IMR-90 (cell line): ENCODE results near the gene RNF130. TPM values are rescaled to one million over a fixed set of nuclear protein-coding genes. Genes with fewer than 3 reads are reported as not detected.

Source experiments
- ATAC-seq: fragments of 200-7000 bp; cut with Tn5 transposase; 2 replicates; pipeline ENCODE4 v1.9.1; 2020; ENCODE audit warnings: low read depth, mild to moderate bottlenecking, moderate library complexity
- BruUV-seq: library from RNA; stranded (reverse); fragments of 400-500 nt; replicated peaks from 2 replicates; lab custom pipeline; 2021; lab: Mats Ljungman, UMichigan
- CTCF ChIA-PET: fragments of 300-600 bp; formaldehyde crosslinking; extraction: SDS; loops from one replicate; lab custom pipeline; 2021; ENCODE audit warnings: antibody characterized with exemption; lab: Yijun Ruan, JAX
- POLR2A ChIA-PET: fragments of 300-600 bp; sonication (Branson Sonifier 250); formaldehyde crosslinking; loops from one replicate; lab custom pipeline; 2022; ENCODE audit warnings: antibody characterized with exemption; ENCODE audit not compliant: unreplicated experiment; lab: Charles Lee
- DNase-seq: peaks from one replicate; pipeline ENCODE4 v3.0.0; 2013
- H2AFZ ChIP-seq: replicated peaks from 2 replicates; pipeline ENCODE3; 2013; ENCODE audit warnings: low read length, mild to moderate bottlenecking; ENCODE audit not compliant: poor library complexity
- H2AK5ac ChIP-seq: 2 replicates; pipeline ENCODE4 v1.6.1; 2013; ENCODE audit warnings: low read depth, low read length, inconsistent platforms
- H2AK9ac ChIP-seq: replicated peaks from 2 replicates; pipeline ENCODE3; 2013; ENCODE audit warnings: mild to moderate bottlenecking, low read depth, low read length, moderate library complexity; ENCODE audit not compliant: poor library complexity
- H2BK120ac ChIP-seq: 2 replicates; pipeline ENCODE4 v1.6.1; 2013; ENCODE audit warnings: low read depth, low read length, inconsistent platforms
- H2BK15ac ChIP-seq: 3 replicates; pipeline ENCODE4 v1.6.1; 2013; ENCODE audit warnings: low read depth, low read length, inconsistent platforms
- H2BK20ac ChIP-seq: 2 replicates; pipeline ENCODE4 v1.6.1; 2013; ENCODE audit warnings: low read depth, mild to moderate bottlenecking, inconsistent platforms, low read length, moderate library complexity
- H2BK5ac ChIP-seq: 2 replicates; pipeline ENCODE4 v1.6.1; 2013; ENCODE audit warnings: mild to moderate bottlenecking, low read depth, low read length, inconsistent platforms; ENCODE audit not compliant: poor library complexity, severe bottlenecking
- H3K14ac ChIP-seq: replicated peaks from 2 replicates; pipeline ENCODE4 v1.6.1; 2013; ENCODE audit warnings: low read depth, low read length, inconsistent platforms
- H3K18ac ChIP-seq: 2 replicates; pipeline ENCODE4 v1.6.1; 2013; ENCODE audit warnings: low read depth, low read length, control low read depth
- H3K23ac ChIP-seq: 2 replicates; pipeline ENCODE4 v1.6.1; 2013; ENCODE audit warnings: low read depth, low read length, inconsistent platforms
- H3K27ac ChIP-seq: 2 replicates; pipeline ENCODE4 v1.5.1; 2013; ENCODE audit warnings: mild to moderate bottlenecking, control low read depth, low read length; ENCODE audit not compliant: insufficient read depth
- H3K27me3 ChIP-seq: 2 replicates; pipeline ENCODE4 v1.6.1; 2013; ENCODE audit warnings: low read length; ENCODE audit not compliant: control insufficient read depth, insufficient read depth
- H3K36me3 ChIP-seq: 2 replicates; pipeline ENCODE4 v1.6.1; 2013; ENCODE audit warnings: low read length, mixed read lengths; ENCODE audit not compliant: control insufficient read depth, insufficient read depth
- H3K4ac ChIP-seq: 2 replicates; pipeline ENCODE4 v1.6.1; 2013; ENCODE audit warnings: low read depth, low read length, inconsistent platforms
- H3K4me1 ChIP-seq: 2 replicates; pipeline ENCODE4 v1.6.1; 2013; ENCODE audit warnings: low read length, mixed read lengths; ENCODE audit not compliant: control insufficient read depth, insufficient read depth
- H3K4me2 ChIP-seq: 2 replicates; pipeline ENCODE4 v1.6.1; 2013; ENCODE audit warnings: low read depth, mild to moderate bottlenecking, control low read depth, low read length, moderate library complexity
- H3K4me3 ChIP-seq: 2 replicates; pipeline ENCODE4 v1.5.1; 2013; ENCODE audit warnings: low read depth, mild to moderate bottlenecking, control low read depth, low read length, moderate library complexity; ENCODE audit not compliant: insufficient read depth
- H3K56ac ChIP-seq: 2 replicates; pipeline ENCODE4 v1.6.1; 2013; ENCODE audit warnings: low read length, inconsistent platforms; ENCODE audit not compliant: insufficient read depth; ENCODE audit errors: extremely low read depth
- H3K79me1 ChIP-seq, 2 experiments: 2 replicates each; pipeline ENCODE4 v1.6.1; 2013; ENCODE audit warnings: low read length in 2 of 2, inconsistent platforms in 1 of 2, low read depth in 1 of 2
- H3K9ac ChIP-seq: 2 replicates; pipeline ENCODE4 v1.6.1; 2013; ENCODE audit warnings: low read depth, low read length, control low read depth
- H3K9me1 ChIP-seq: 2 replicates; pipeline ENCODE4 v1.6.1; 2013; ENCODE audit warnings: low read length, inconsistent platforms; ENCODE audit not compliant: insufficient read depth
- H3K9me3 ChIP-seq: 2 replicates; pipeline ENCODE4 v1.6.1; 2013; ENCODE audit warnings: low read length; ENCODE audit not compliant: control insufficient read depth, insufficient read depth
- H4K20me1 ChIP-seq: 2 replicates; pipeline ENCODE4 v1.6.1; 2013; ENCODE audit warnings: low read length, inconsistent platforms; ENCODE audit not compliant: insufficient read depth
- H4K5ac ChIP-seq: 2 replicates; pipeline ENCODE4 v1.6.1; 2013; ENCODE audit warnings: mild to moderate bottlenecking, low read depth, low read length, control low read depth
- H4K8ac ChIP-seq, 2 experiments: 2 replicates each; pipeline ENCODE4 v1.6.1; 2013; ENCODE audit warnings: low read depth in 2 of 2, low read length in 2 of 2, control low read depth in 1 of 2, inconsistent platforms in 1 of 2
- H4K91ac ChIP-seq: 2 replicates; pipeline ENCODE4 v1.6.1; 2013; ENCODE audit warnings: low read depth, low read length, inconsistent platforms; ENCODE audit not compliant: insufficient read depth
- BHLHE40 ChIP-seq: fragments of 150-350 bp; IDR thresholded peaks from 2 replicates; pipeline ENCODE4 v1.6.1; 2016; ENCODE audit warnings: mild to moderate bottlenecking, low read depth, low read length
- CEBPB ChIP-seq: IDR thresholded peaks from 2 replicates; pipeline ENCODE4 v1.6.1; 2012; ENCODE audit warnings: low read depth, low read length, improper control_type of control experiment
- CHD1 ChIP-seq: IDR thresholded peaks from 2 replicates; pipeline ENCODE4 v1.6.1; 2012; ENCODE audit warnings: low read depth, low read length, improper control_type of control experiment
- ELK1 ChIP-seq: fragments of 150-350 bp; IDR thresholded peaks from 2 replicates; pipeline ENCODE4 v1.6.1; 2016; ENCODE audit warnings: low read depth, mild to moderate bottlenecking, low read length, moderate library complexity, borderline replicate concordance
- FOS ChIP-seq: fragments of 150-350 bp; IDR thresholded peaks from 2 replicates; pipeline ENCODE4 v1.6.1; 2016; ENCODE audit warnings: low read depth, low read length
- MAFK ChIP-seq: IDR thresholded peaks from 2 replicates; pipeline ENCODE4 v1.6.1; 2012; ENCODE audit warnings: low read depth, low read length, improper control_type of control experiment
- MAZ ChIP-seq: IDR thresholded peaks from 2 replicates; pipeline ENCODE4 v1.6.1; 2012; ENCODE audit warnings: low read depth, mild to moderate bottlenecking, low read length, improper control_type of control experiment, moderate library complexity, borderline replicate concordance
- MXI1 ChIP-seq: IDR thresholded peaks from 2 replicates; pipeline ENCODE4 v1.6.1; 2012; ENCODE audit warnings: low read depth, mild to moderate bottlenecking, low read length, moderate library complexity, borderline replicate concordance
- NFE2L2 ChIP-seq: fragments of 150-350 bp; IDR thresholded peaks from 2 replicates; pipeline ENCODE4 v1.6.1; 2016; ENCODE audit warnings: low read depth, mild to moderate bottlenecking, low read length
- POLR2A ChIP-seq: IDR thresholded peaks from 2 replicates; pipeline ENCODE4 v1.6.1; 2012; ENCODE audit warnings: mild to moderate bottlenecking, low read depth, low read length
- RAD21 ChIP-seq: IDR thresholded peaks from 2 replicates; pipeline ENCODE4 v1.6.1; 2012; ENCODE audit warnings: low read length, improper control_type of control experiment
- RCOR1 ChIP-seq: IDR thresholded peaks from 2 replicates; pipeline ENCODE4 v1.6.1; 2012; ENCODE audit warnings: mild to moderate bottlenecking, low read length, improper control_type of control experiment; ENCODE audit not compliant: insufficient replicate concordance
- RFX5 ChIP-seq: IDR thresholded peaks from 2 replicates; pipeline ENCODE4 v1.8.0; 2012; ENCODE audit warnings: low read depth, mild to moderate bottlenecking, low read length, moderate library complexity
- SMC3 ChIP-seq: fragments of 150-350 bp; IDR thresholded peaks from 2 replicates; pipeline ENCODE4 v1.6.1; 2016; ENCODE audit warnings: low read depth, mild to moderate bottlenecking, antibody characterized with exemption, low read length, moderate library complexity
- WGBS, 2 experiments: methylation state at CpG; one replicate each; pipeline versions ENCODE4 v1.1.5 to v1.1.7; 2013; ENCODE audit warnings: missing lambda C conversion rate in 2 of 2; ENCODE audit not compliant: insufficient read length in 1 of 2; ENCODE audit errors: extremely low coverage in 2 of 2; 5-methylcytosine and 5-hydroxymethylcytosine counted together
- dilution Hi-C: fragments of 300-500 bp; cut with HindIII; formaldehyde crosslinking; loops from one replicate; pipeline ENCODE4 v1.14.3; 2018; ENCODE audit warnings: low sequenced_read_pairs; ENCODE audit not compliant: unreplicated experiment
- in situ Hi-C: fragments of 300-500 bp; cut with MboI; formaldehyde crosslinking; loops from 3 replicates; pipeline ENCODE4 v1.14.3; 2019; ENCODE audit warnings: low sequenced_read_pairs, inconsistent platforms, mixed read lengths
- intact Hi-C: fragments of 100-400 bp; cut with micrococcal nuclease; formaldehyde crosslinking; loops from 2 replicates; pipeline ENCODE4 v1.10.0; 2022
- polyA plus RNA-seq, 3 experiments: library from polyadenylated mRNA; depleted of rRNA; stranded (reverse); fragments of >200 nt; gene quantifications; 2 replicates each; pipeline ENCODE4 v1.2.3, GENCODE V29; 2012; ENCODE audit warnings: low replicate concordance in 1 of 3
- total RNA-seq: library from RNA; depleted of rRNA; stranded (reverse); fragments of >200 nt; gene quantifications from 2 replicates; pipeline ENCODE4 v1.2.3, GENCODE V29; 2012
- TF ChIP-seq, protein P1 (sequence below): conservative IDR thresholded peaks from 2 replicates; pipeline ENCODE4 v1.5.1; 2012; ENCODE audit warnings: mild to moderate bottlenecking, low read depth, low read length, improper control_type of control experiment
- TF ChIP-seq, protein P2 (sequence below): fragments of 150-350 bp; IDR thresholded peaks from 2 replicates; pipeline ENCODE4 v1.6.1; 2017; ENCODE audit warnings: mild to moderate bottlenecking, antibody characterized with exemption, low read length, low read depth

Gene RNF130
- total and polyA plus RNA-seq, 2 of the 4 experiments (the other 2 are of a cell fraction): 12.9 to 21.7 TPM

GRCh38 chr5:180112181-180112861 is 40.8 kb upstream of the RNF130 start:
- DNase-seq (no peak), ATAC-seq (no peak)
- no peaks in the 10 kb centered on the region for H3K79me1 ChIP-seq
- no peak overlapping the region for H4K91ac ChIP-seq
- no peak overlapping the region for H3K27ac ChIP-seq
- H3K4me2 ChIP-seq: no peak overlapping the region
- no peaks in the 10 kb centered on the region for H4K20me1 ChIP-seq
- no peak overlapping the region for H3K9ac ChIP-seq
- peaks cover 2% of the 10 kb centered on the region; the same call in 1 of the 2 replicates for H3K9me3 ChIP-seq
- H2AK9ac ChIP-seq: peak overlapping the region; percentile 55
- no peak overlapping the region for H2BK120ac ChIP-seq
- no peak overlapping the region for H2AK5ac ChIP-seq
- H4K5ac ChIP-seq: no peak overlapping the region
- in situ Hi-C loops: no loop called here
- no peaks in the 10 kb centered on the region for H3K36me3 ChIP-seq
- H3K9me1 ChIP-seq: no peaks in the 10 kb centered on the region
- no peak overlapping the region for H3K56ac ChIP-seq
- no peak overlapping the region for H2BK20ac ChIP-seq
- BruUV-seq: no TSS peak
- no peaks in the 10 kb centered on the region; the same call in 1 of the 2 replicates for H3K27me3 ChIP-seq
- POLR2A ChIA-PET: no interaction called here
- dilution Hi-C loops: no loop called here
- TF ChIP-seq SMC3 (no peak), RFX5 (no peak), CHD1 (no peak), RAD21 (no peak), RCOR1 (no peak), NFE2L2 (no peak), MAZ (no peak), POLR2A (no peak), MXI1 (no peak), FOS (no peak), BHLHE40 (no peak), ELK1 (no peak), CEBPB (no peak), MAFK (no peak)
- TF ChIP-seq, protein P1, sequence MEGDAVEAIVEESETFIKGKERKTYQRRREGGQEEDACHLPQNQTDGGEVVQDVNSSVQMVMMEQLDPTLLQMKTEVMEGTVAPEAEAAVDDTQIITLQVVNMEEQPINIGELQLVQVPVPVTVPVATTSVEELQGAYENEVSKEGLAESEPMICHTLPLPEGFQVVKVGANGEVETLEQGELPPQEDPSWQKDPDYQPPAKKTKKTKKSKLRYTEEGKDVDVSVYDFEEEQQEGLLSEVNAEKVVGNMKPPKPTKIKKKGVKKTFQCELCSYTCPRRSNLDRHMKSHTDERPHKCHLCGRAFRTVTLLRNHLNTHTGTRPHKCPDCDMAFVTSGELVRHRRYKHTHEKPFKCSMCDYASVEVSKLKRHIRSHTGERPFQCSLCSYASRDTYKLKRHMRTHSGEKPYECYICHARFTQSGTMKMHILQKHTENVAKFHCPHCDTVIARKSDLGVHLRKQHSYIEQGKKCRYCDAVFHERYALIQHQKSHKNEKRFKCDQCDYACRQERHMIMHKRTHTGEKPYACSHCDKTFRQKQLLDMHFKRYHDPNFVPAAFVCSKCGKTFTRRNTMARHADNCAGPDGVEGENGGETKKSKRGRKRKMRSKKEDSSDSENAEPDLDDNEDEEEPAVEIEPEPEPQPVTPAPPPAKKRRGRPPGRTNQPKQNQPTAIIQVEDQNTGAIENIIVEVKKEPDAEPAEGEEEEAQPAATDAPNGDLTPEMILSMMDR: no peak
- TF ChIP-seq, protein P2, sequence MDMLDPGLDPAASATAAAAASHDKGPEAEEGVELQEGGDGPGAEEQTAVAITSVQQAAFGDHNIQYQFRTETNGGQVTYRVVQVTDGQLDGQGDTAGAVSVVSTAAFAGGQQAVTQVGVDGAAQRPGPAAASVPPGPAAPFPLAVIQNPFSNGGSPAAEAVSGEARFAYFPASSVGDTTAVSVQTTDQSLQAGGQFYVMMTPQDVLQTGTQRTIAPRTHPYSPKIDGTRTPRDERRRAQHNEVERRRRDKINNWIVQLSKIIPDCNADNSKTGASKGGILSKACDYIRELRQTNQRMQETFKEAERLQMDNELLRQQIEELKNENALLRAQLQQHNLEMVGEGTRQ: no peak
- H4K8ac ChIP-seq: no peak overlapping the region
- intact Hi-C loops: no loop called here
- CTCF ChIA-PET: no interaction called here
- peak overlapping the region; percentile 23 for H2AFZ ChIP-seq
- no peak overlapping the region for H3K4me3 ChIP-seq
- H2BK15ac ChIP-seq: no peak overlapping the region
- no peaks in the 10 kb centered on the region for H3K4me1 ChIP-seq
- 69% methylated on average over 6 of the region's 15 CpGs; no CpG with 5 or more reads in 1 of the 2 experiments for WGBS, 2 experiments
- no peak overlapping the region for H2BK5ac ChIP-seq
- H3K23ac ChIP-seq: no peak overlapping the region
- H3K14ac ChIP-seq: no peak overlapping the region
- H3K18ac ChIP-seq: no peak overlapping the region
- H3K4ac ChIP-seq: no peak overlapping the region
